HG02798 (cell line): ENCODE measurements around the gene TRAPPC3.

Experiments used
- ATAC-seq: cut with Tn5 transposase; IDR thresholded peaks from one replicate; pipeline ENCODE4 v1.9.1; 2021; ENCODE audit warnings: mild to moderate bottlenecking; ENCODE audit not compliant: unreplicated experiment, poor library complexity

TRAPPC3 gene

DNA sequence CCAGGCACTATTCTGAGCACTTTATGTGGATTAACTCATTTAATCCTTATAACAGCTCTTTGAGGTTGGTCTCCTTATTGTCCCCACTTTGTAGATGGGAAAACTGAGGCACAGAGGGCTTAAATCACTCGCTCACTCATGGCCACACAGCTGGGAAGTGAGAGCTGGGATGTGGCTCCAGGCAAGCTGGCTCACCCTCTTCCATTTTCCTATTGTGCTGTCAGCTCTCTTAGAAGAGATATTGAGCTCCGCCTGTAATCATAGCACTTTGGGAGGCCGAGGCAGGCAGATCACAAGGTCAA lies 20.4 kb downstream of the TRAPPC3 start:
- ATAC-seq = no peak

DNA sequence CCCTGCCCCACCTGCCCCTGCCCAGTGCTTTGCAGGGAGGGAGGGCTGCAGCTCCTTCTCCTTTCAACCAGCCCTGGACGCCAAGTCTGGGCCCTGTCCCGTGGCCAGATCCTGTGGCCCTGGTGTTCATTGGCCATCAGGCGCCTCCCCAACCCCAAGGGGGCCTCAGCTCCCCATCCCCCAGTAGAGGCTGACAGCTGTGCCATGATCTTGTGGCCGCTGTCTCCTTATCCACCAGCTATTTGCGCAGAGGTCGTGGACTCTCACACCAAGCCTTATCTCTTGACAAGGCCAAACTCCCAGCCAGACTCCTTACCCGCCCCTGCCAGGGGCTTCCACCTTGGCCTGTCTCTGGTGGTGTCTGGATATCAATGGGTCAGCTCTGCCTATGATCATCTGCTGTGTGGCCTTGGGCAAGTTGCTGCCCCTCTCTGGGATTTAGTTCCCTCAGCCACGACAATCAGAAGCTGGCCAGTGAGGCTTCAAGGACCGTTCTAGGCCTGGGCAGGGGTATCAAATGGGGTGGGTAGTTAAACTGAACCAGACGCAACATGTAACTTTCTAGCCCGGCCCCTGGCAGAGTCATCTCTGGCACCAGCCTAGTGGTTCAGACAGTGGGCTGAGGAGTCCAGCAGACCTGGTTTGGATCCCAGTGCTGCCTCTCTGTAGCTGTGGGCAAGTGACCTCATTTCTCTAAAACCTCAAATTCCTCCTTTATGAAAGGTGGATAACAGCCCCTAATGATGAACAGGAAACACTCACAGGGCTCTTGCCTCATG lies 21.0 kb downstream of the TRAPPC3 start:
- no peak for ATAC-seq

DNA sequence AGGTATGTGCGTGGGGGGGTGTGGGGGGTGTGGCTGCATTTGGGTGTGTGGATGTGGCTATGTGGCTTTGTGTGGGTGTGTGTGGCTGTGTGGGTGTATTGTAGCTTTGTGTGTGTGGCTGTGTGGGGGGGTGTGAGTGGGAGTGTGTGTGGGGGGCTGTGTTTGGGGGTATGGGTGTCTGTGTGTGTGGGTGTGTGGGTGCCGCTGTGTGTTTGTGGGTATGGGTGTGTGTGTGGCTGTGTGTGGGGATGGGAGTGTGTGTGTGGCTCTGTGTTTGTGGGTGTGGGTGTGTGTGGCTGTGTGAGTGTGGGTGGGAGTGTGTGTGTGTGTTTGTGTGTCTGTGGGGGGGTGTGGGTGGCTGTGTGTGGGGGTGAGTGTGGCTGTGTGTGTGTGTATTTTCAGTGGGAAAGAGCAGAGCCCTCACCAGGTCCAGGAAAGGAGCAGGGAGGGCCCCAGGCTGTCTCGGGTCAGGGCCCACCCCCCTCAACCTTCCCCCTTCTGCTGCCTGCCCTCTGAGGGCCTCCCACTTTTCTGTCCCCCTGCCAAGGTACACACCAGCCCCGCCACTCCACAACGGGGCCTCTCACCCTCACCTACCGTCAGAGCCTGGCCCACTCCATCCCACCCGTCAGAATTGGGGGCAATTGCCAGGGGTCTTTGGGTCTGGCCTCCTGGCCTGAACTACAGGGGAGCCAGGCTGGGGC lies 22.3 kb downstream of the TRAPPC3 start:
- ATAC-seq = no peak

DNA sequence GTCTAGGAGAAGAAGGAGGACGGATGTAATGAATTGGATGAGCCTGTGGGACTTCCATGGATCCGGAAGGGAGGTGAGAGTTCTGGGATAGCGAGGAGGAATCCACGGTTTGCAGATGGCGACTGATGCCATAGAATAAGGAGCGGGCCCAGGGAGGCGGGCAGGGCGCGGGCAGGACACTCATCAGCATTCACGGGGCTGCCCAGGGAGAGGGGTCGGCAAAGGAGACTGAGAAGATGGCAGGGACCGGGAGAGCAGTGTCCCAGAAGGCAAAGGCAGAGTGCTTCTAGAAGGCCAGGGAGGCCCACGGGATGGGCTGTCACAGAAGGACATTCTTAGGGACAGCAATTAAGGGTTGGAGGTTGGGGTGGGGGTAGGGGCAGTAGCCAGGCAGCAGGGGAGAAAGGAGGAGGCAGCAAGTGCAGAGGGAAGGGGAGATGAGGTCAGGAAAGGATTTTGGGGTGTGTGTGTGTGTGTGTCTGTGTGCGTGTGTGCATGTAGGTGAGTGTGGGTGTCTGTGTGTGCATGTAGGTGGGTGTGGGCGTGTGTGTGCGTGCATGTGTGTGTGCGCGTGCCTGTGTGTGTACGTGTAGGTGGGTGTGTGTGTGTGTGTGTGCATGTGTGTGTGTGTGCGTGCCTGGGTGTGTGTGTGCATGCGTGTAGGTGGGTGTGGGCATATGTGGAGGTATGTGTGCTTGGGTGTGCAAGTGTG lies 23.1 kb downstream of the TRAPPC3 start:
- no peak for ATAC-seq

DNA sequence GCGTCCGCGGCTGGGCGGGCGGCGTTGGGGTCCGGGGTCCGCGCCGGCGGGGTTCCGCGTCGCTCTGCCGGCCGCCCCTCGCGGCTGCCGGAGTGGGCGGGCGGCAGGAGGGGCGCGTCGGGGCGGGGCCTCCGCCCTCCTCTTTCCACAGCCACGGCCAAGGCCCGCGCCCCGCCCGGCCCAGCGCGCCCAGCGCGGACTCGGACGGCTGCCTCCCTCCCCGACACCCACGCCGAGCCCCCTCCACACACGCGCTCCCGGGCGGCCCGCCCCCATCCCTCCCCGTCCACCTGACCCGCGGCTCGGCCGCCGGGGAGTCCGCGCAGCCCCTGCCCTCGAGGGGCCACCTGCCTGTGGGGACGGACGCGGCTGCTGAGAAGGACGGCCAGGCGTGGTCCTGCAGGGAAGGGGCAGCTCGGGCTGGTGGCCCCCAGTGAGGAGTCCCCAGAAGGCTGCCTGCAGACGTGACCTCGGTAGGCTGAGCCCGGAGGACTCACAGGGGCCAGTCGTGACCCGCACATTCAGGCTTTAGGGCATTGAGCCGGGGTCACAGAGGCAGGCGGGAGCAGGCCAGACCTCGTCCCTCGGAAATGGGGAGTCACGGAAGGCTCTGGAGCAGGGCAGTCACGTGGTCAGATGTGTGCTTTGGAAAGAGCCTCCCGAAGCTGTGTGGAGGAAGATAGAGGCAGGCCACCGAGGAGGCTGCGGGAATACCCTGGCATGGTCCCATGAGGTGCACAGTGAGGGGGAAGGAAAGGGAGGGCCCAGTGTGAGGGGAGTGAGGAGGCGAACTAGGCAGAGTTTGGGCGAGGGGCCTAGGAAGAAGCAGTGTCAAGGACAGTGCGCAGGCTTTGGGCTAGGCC lies 23.9 kb downstream of the TRAPPC3 start, which contains the start of gene COL8A2:
Gene COL8A2 (minus strand): TSS at position 94 of the 863 bp plus-strand sequence. CDS start 24,980 bp downstream, outside the sequence.
- ATAC-seq = no peak

DNA sequence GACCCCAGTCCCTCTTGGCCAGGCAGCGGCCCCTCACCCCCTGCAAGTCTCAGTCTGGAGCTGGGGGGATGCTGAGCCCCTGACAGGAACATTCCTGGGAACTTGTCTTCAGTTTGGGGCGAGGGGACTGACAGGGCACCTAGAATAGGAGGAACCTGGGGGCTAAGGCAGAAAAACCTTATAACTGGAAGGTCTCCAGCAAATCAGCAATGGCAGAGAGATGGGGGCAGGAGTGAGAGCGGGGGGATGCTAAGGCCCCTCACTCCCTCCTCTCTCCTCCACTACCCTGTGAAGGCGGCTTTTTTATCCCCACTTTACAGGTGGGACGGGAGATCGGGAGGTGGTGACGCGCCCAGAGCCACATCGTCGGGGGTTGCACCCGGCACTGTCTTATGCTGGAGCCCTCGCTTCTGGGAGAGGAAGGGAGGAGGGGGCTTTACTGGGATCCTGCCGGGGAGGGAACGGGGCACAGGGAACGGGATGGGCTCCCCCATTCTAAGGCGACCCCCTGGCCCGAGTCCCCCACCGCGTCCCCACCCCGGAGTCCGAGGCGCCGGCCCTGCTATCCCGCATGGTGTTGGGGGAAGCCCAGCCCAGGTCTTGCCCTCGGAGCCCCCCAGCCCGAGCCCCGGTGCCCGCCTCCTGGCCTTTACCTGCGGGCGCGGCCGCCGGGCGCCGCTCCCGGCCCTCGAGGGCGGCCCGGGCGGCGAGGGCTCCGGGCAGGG lies 24.7 kb downstream of the TRAPPC3 start:
- ATAC-seq = no peak

DNA sequence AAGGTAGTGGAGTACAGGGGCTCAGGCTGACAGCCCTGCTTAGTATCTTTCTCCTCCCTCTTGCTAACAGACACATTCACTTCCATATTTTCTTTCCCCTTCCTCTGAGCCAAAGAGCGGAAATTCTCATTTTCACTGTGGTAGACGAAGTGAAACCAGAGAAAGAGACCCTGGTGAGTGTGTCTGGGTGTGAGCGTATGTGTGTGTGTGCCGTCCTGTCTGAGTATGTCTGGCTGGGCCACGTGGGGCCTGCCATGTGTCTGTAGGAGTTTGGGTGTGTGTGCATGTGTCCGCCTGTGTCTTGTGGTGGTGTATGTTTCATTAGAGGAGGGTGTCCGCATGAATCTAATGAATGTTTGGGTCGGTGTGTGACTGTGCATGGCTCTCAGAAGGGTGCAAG lies 25.9 kb downstream of the TRAPPC3 start:
- ATAC-seq = no peak

DNA sequence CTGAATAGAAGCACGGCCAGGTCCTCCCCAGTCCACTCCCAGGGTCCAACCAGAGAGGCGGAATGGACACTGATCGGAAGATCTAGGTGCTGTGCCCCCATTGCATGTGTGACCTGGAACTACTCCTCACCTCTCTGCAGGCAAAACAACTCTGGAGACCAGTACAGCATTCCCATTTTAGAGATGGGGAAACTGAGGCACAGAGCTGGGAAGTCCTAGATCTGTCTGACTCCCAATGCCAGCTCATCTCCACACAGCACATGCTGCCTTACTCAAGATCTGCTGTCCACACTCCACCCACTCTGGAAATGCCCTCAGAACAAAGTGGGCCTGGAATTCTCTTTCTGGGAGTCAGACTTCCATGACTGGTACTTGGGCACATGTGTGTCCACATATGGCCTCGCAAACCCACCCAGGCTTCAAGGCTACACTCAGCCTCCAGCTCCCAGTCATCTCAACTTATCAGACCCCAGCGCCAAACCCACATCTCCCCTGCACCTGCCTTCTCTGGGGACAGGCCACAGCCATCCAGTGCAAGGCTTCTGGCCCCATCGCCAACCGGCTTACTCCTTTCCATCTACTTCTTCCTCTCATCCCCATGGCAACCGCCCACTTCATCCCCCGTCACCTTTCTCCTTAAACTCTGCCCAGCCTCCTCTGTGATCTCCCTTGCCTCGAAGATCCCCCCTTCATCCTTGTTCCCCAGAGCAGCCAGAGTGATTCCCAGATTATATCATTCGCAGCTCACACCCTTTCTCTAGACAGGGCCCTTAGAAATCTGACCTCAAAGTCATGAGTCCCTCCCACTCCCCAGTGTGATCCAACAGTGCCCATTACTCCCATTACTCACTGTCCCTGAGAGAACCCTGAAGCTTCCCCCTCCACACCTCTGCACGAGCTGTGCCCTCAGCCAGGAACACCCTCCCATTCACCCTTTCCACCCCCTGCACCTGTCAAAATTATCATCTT lies 26.9 kb downstream of the TRAPPC3 start:
- no peak for ATAC-seq

DNA sequence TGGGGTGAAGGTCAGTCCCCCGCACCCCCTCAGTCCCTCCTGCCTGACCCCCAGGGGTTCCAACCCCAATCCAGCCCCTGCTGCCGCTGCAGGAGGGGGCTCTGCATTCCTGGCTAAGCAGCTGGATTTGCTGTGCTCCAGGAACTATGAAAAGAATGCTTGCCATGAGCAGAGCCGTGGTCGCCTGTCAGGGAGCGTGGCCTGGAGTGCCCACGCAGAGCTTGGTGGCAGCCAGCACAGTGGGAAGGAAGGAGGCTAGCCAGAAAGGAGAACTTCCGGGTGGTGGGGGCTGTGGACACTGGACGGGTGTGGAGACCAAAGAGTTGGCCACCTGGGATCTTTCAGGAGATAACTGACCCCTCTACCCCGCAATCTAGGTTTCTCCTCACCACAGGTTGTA lies 29.8 kb downstream of the TRAPPC3 start:
- no peak for ATAC-seq

DNA sequence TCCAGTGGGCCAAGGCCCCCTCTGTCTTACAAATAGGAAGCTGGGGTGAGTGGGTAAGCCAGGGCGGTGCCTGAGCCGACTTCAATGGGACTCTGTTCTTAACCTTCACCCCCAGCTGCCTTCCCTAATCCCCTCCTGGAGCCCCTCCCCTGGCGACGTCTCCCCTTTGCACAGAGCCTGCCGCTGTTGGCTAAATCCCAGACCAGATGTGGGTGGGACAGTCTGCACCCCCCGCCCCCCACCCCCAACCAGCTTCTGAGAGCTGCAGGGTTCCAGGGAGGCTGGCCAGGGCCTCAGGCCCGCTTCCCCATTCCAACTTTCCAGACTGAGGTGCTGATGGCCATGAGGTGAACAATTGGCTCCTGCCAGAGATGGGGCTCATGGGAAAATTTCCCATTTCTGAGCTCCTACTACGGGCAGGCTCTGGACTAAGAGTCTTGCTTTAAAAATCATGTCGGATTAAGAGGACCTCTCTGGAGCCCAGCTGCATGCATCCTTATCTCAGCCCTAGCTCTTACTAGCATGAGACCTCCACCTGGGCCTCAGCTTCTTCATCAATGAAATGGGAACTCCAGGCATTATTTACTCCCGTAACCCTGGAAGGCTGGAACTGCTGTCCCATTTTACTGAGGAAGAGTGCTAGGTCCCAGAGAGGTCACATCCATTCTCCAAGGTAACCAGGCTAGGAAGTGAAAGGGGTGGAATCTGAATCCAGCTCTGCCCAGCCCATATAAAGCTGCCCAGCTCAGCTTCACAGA lies 30.7 kb downstream of the TRAPPC3 start:
- no peak for ATAC-seq

DNA sequence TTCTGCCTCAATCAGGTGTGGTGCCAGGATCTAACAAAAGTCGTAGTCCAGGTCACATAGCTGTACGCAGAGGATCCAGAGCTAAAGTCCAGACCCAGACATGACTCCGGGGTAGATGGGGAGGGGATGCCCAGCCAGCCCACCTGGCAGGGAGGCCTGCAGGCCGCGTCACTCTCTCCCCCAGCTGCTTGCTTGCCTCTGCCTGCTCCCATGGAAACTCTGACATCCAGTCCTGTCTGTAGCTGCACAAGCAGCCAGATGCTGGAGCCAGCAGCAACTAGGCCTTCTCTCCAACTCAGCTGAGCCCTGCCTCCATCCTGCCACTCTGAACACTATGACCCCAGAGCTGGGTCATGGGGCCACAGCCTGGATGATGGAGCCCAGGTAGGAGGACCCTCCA lies 32.4 kb downstream of the TRAPPC3 start:
- no peak for ATAC-seq

DNA sequence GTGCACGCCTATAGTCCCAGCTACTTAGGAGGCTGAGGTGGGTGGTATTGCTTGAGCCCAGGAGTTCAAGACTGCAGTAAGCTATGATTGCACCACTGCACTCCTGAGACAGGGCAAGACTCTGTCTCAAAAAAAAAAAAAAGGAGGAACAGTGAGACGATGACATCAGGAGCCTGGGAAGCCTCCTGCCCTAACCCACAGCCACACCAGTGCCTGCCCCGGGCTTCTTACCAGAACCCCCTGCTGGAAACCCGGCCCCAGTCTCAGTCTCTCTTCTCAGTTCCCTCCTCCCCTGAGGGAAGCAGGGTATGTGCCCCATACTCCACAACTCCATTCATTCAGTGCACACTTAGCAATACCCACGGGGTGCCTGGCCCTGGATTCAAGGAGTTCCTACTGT lies 33.4 kb downstream of the TRAPPC3 start:
- no peak for ATAC-seq

DNA sequence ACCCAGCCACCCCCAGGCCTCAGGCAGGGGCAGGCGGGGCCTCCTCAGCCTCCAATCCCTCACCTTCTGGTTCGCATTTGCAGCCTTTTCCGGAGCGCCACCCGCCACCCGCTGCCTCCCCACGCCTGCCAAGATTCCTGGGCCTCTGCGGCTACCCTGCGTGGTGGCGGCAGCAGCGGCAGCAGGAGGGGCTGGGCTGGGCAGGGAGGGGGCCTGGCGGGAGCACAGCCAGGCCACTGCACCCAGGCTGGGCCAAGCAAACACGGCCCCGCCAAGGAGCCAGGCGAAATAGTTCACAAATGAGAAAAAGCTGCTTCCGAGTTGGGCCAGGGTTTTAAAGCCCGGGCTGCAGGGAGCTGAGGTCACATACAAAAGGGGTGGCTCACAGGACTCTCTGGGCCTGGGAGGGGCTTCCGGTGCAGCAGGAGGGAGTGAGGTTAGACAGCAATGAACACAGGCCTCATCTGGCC lies 34.1 kb downstream of the TRAPPC3 start:
- ATAC-seq = no peak

DNA sequence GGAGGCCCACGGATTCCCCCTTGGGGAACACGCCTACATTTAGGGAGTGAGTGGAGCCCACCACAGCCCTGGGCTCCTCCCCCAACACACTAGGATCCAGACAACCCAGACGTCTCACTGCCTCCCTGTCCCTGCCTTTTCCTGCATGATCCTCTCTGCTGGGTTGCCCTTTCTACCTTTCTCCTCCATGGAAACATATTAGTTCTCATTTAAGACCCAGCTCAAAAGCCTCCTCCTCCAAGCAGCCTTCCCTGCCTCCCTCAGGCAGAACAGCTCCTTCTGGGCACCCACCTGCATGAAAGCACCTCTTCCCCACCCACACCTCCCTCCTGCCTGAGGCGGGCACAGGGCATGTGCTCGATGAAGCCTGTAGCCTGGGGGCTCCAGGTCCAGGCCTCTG lies 34.9 kb downstream of the TRAPPC3 start:
- ATAC-seq = no peak

DNA sequence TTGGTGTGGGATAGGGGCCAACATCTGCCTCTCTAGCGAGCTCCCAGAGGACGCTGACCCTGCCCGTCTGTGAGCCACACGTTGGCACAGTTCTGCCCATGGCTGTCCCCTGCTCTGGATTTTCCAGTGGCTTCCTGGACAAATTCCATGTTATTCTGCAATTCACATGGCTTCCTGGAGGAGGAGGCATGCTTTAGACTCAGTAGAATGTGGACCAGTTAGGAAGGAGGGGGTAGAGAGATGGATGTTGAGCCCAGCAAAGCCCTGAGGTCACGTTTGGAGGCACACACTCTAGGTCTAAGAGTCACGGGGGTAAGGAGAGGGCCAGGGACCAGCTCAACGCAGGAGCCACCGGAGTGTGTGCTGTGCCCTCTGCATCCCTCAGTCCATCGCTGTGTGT lies 36.5 kb downstream of the TRAPPC3 start:
- no peak for ATAC-seq

DNA sequence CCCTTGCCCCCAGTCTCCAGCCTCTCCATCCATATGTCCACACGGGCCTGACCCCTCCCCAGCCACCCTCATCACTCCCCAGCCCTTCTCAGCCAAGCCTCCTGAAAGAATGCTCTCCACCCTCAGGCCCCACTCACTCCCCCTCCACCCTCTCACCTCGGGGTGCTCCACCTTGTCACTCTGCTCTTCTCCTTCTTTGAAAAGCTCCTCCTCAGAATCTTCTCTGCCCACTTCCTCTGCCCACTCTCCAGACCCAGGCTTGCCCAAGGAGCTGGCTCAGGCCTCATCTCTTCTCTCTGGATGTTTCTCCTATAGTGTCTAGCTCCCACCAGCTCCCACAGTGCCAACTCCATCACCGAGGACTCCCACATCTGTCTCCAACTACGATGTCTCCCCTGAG lies 38.1 kb downstream of the TRAPPC3 start:
- ATAC-seq = no peak

DNA sequence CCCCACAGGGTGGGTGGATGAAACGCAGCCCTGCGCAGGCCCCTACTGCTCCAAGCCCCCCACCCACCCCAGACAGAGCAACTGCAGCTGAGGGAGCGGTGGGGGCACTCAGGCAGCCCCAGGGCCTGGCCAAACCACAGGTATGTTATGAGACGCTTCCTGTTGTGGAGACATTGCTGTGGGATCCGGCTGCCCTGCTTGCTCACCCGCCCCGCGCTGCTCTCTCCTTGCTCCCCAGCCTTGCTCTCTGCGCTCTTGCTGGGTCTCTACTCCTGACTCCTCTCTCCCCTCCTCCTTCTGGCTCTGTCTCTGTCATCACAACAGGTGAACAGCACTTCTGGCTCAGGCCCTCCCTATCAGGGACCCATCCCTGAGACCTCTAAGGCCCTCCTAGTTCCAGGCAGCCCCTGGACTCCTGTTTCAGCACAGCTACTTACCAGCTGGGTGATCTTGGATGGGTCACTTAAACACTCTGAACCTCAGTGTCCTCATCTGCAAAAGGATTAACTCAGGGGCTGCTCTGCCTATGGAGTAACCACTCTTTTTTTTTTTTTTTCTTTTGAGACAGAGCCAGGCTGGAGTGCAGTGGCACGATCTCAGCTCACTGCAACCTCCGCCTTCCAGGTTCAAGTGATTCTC lies 40.1 kb downstream of the TRAPPC3 start:
- no peak for ATAC-seq
